Coronary artery (tissue), 2 donors: ENCODE measurements around the gene LTBP1.

ENCODE experiments used
- DNase-seq: peaks from one replicate; pipeline ENCODE4 v3.0.0-alpha.2; 2017; ENCODE audit warnings: low spot score
- H3K27ac ChIP-seq, 2 donors: fragments of 200-600 bp; sonication (generic); one replicate each; pipeline ENCODE4 v1.5.1; 2016 to 2019
- H3K4me3 ChIP-seq: fragments of 200-600 bp; sonication (generic); 2 replicates; pipeline ENCODE4 v1.5.1; 2016; ENCODE audit warnings: mild to moderate bottlenecking, moderate library complexity
- CTCF ChIP-seq: fragments of 200-600 bp; sonication (generic); IDR thresholded peaks from one replicate; pipeline ENCODE4 v1.5.1; 2019; ENCODE audit warnings: antibody characterized with exemption

LTBP1 gene

GRCh38 chr2:33274524-33274923 is 327.8 kb downstream of the LTBP1 start:
- H3K27ac ChIP-seq: peak overlapping the region; percentile 78 to 95
- DNase-seq: no peak

GRCh38 chr2:33275689-33276444 is 329.1 kb downstream of the LTBP1 start:
- Histone ChIP-seq H3K4me3 (no peak overlapping the region), H3K27ac (peak overlapping the region; percentile 78 to 95)
- no peak for TF ChIP-seq CTCF
- DNase-seq: peak; percentile 88

More at GRCh38 chr2:33274524-33274923, 327.8 kb downstream of the LTBP1 start:
- H3K4me3 ChIP-seq: no peak overlapping the region
- TF ChIP-seq CTCF: no peak

GRCh38 chr2:33277002-33277426 is 330.3 kb downstream of the LTBP1 start:
- Histone ChIP-seq H3K4me3 (no peak overlapping the region), H3K27ac (peak overlapping the region; percentile 78 to 95)
- DNase-seq: no peak
- TF ChIP-seq CTCF: no peak

GRCh38 chr2:33278245-33278943 is 331.6 kb downstream of the LTBP1 start:
- no peak for DNase-seq
- TF ChIP-seq CTCF: no peak
- peak overlapping the region; percentile 31 for H3K4me3 ChIP-seq
- H3K27ac ChIP-seq: peak overlapping the region; percentile 78 to 95

- no peak for TF ChIP-seq CTCF
- no peak for DNase-seq
- Histone ChIP-seq H3K27ac (no peak overlapping the region), H3K4me3 (no peak overlapping the region)
Observed at GRCh38 chr2:33284287-33284686, 337.5 kb downstream of the LTBP1 start.

GRCh38 chr2:33287507-33288005 is 340.8 kb downstream of the LTBP1 start:
- Histone ChIP-seq H3K4me3 (no peak overlapping the region), H3K27ac (peak overlapping the region in 1 of 2 donors; percentile 48)
- DNase-seq: no peak
- no peak for TF ChIP-seq CTCF
